Endothelial cell of umbilical vein (primary cell): Measurements from ENCODE around the gene AKAP6. TPM values are rescaled to one million over a fixed set of nuclear protein-coding genes. Genes with fewer than 3 reads are reported as not detected.

ENCODE experiments used
- BruUV-seq: library from RNA; stranded (reverse); fragments of 400-500 nt; replicated peaks from 2 replicates; lab custom pipeline; 2021; lab: Mats Ljungman, UMichigan
- CTCF ChIA-PET: fragments of 300-600, 350-600 bp; sonication (Branson Sonifier 250); formaldehyde crosslinking; loops from one replicate; lab custom pipeline; 2021; ENCODE audit warnings: antibody characterized with exemption, inconsistent platforms; lab: Charles Lee
- POLR2A ChIA-PET: fragments of 300-600, 350-600 bp; sonication (Branson Sonifier 250); formaldehyde crosslinking; loops from one replicate; lab custom pipeline; 2021; ENCODE audit warnings: antibody characterized with exemption, inconsistent platforms; lab: Charles Lee
- DNase-seq: peaks from one replicate; pipeline ENCODE4 v3.0.0-alpha.2; 2011; ENCODE audit warnings: low read depth, low spot score
- FAIRE-seq: peaks from 2 replicates; lab custom pipeline; 2011; peaks lifted over from hg19 to GRCh38; lab: Jason Lieb, UNC
- H2AFZ ChIP-seq: 2 replicates; pipeline ENCODE4 v1.6.0; 2012; ENCODE audit warnings: low read depth, low read length, control low read depth, inconsistent platforms
- H3K27ac ChIP-seq: 2 replicates; pipeline ENCODE4 v1.5.1; 2011; ENCODE audit warnings: low read depth, mild to moderate bottlenecking, control low read depth, low read length, moderate library complexity; ENCODE audit not compliant: insufficient read depth
- H3K27me3 ChIP-seq, 2 experiments: 2 replicates each; pipeline versions ENCODE4 v1.6.0 to v1.6.1; 2011; ENCODE audit warnings: low read length in 2 of 2, mixed read lengths in 1 of 2; ENCODE audit not compliant: control insufficient read depth in 2 of 2, insufficient read depth in 2 of 2
- H3K36me3 ChIP-seq, 2 experiments: 2 replicates in 1 of 2; 3 replicates in 1 of 2; pipeline ENCODE4 v1.5.1; 2011; ENCODE audit warnings: low read length in 2 of 2, mild to moderate bottlenecking in 1 of 2, moderate library complexity in 1 of 2; ENCODE audit not compliant: control insufficient read depth in 2 of 2, insufficient read depth in 2 of 2; ENCODE audit errors: extremely low read depth in 1 of 2
- H3K4me1 ChIP-seq: 3 replicates; pipeline ENCODE4 v1.5.1; 2011; ENCODE audit warnings: mild to moderate bottlenecking, low read length; ENCODE audit not compliant: control insufficient read depth, insufficient read depth; ENCODE audit errors: extremely low read depth
- H3K4me2 ChIP-seq: 2 replicates; pipeline ENCODE4 v1.6.1; 2011; ENCODE audit warnings: low read length, control low read depth, mixed read lengths; ENCODE audit not compliant: insufficient read depth
- H3K4me3 ChIP-seq, 3 experiments: fragments of 200-600 bp in 1 of 3; sonication (generic), shearing (Covaris generic) in 1 of 3; replicated peaks in 1 of 3; 2 replicates each; pipeline ENCODE4 v1.5.1; 2011 to 2016; ENCODE audit warnings: control low read depth in 3 of 3, low read length in 3 of 3, mild to moderate bottlenecking in 2 of 3, inconsistent platforms in 1 of 3, low read depth in 1 of 3, moderate library complexity in 1 of 3; ENCODE audit not compliant: insufficient read depth in 1 of 3
- H3K79me2 ChIP-seq: 2 replicates; pipeline ENCODE4 v1.6.0; 2012; ENCODE audit warnings: low read length, inconsistent platforms; ENCODE audit not compliant: control insufficient read depth, insufficient read depth
- H3K9ac ChIP-seq: replicated peaks from 2 replicates; pipeline ENCODE3; 2011; ENCODE audit warnings: low read length, control low read depth; ENCODE audit not compliant: insufficient read depth; ENCODE audit errors: extremely low read depth
- H3K9me1 ChIP-seq: replicated peaks from 3 replicates; pipeline ENCODE4 v1.6.0; 2011; ENCODE audit warnings: mild to moderate bottlenecking, low read length; ENCODE audit not compliant: control insufficient read depth, insufficient read depth; ENCODE audit errors: extremely low read depth
- H3K9me3 ChIP-seq: replicated peaks from 2 replicates; pipeline ENCODE4 v1.5.1; 2012; ENCODE audit warnings: low read length, inconsistent platforms; ENCODE audit not compliant: control insufficient read depth, insufficient read depth
- H4K20me1 ChIP-seq: replicated peaks from 2 replicates; pipeline ENCODE3; 2011; ENCODE audit warnings: mild to moderate bottlenecking, low read length; ENCODE audit not compliant: control insufficient read depth, insufficient read depth; ENCODE audit errors: extremely low read depth
- EZH2 ChIP-seq: IDR thresholded peaks from 2 replicates; pipeline ENCODE4 v1.6.1; 2012; ENCODE audit warnings: borderline replicate concordance, low read depth, mild to moderate bottlenecking, moderate library complexity, low read length, inconsistent platforms; ENCODE audit not compliant: severe bottlenecking
- FOS ChIP-seq: IDR thresholded peaks from 2 replicates; pipeline ENCODE4 v1.6.1; 2011; ENCODE audit warnings: mild to moderate bottlenecking, low read length, moderate library complexity, borderline replicate concordance; ENCODE audit not compliant: insufficient read depth
- GATA2 ChIP-seq: IDR thresholded peaks from 2 replicates; pipeline ENCODE4 v1.7.0; 2011; ENCODE audit warnings: low read depth, mild to moderate bottlenecking, moderate library complexity, mixed read lengths, low read length; ENCODE audit not compliant: insufficient read length, insufficient read depth
- JUN ChIP-seq: IDR thresholded peaks from 2 replicates; pipeline ENCODE4 v1.6.1; 2011; ENCODE audit warnings: borderline replicate concordance, low read depth; ENCODE audit not compliant: insufficient read length, insufficient read depth
- MYC ChIP-seq: IDR thresholded peaks from one replicate; pipeline ENCODE4 v1.6.1; 2011; ENCODE audit warnings: mild to moderate bottlenecking, low read depth, low read length
- POLR2A ChIP-seq: IDR thresholded peaks from 2 replicates; pipeline ENCODE4 v1.6.1; 2012; ENCODE audit warnings: low read depth, mild to moderate bottlenecking, control low read depth, low read length
- POLR2AphosphoS5 ChIP-seq: IDR thresholded peaks from 2 replicates; pipeline ENCODE4 v1.6.1; 2012; ENCODE audit warnings: low read depth, mild to moderate bottlenecking, control low read depth, low read length, moderate library complexity; ENCODE audit not compliant: insufficient read depth
- dilution Hi-C: fragments of 300-500 bp; cut with MboI; formaldehyde crosslinking; loops from one replicate; pipeline ENCODE4 v1.15.0; 2019; ENCODE audit warnings: low sequenced_read_pairs; ENCODE audit not compliant: extremely low pct_ligation_motif_present
- intact Hi-C: fragments of 100-400 bp; cut with micrococcal nuclease; formaldehyde crosslinking; loops from one replicate; pipeline ENCODE4 v1.10.0; 2022
- polyA plus RNA-seq, 4 experiments: library from polyadenylated mRNA; depleted of rRNA in 3 of 4; stranded (reverse) in 3 of 4; unstranded in 1 of 4; fragments of >200 nt; gene quantifications; 2 replicates each; pipeline versions ENCODE4 v1.2.1 to v1.2.3, GENCODE V29; 2011 to 2012; ENCODE audit warnings: missing spikeins in 1 of 4
- total RNA-seq: library from RNA; stranded (reverse); gene quantifications from 2 replicates; pipeline ENCODE4 v1.2.3, GENCODE V29; 2021
- TF ChIP-seq, protein P1 (sequence below), 2 donors: IDR thresholded peaks; 1 replicate in 1 of 2; 2 replicates in 1 of 2; pipeline ENCODE4 v1.5.1; 2011; ENCODE audit warnings: low read length in 2 of 2, mild to moderate bottlenecking in 2 of 2, moderate library complexity in 2 of 2, control low read depth in 1 of 2, inconsistent platforms in 1 of 2, low read depth in 1 of 2; ENCODE audit not compliant: insufficient read depth in 1 of 2; ENCODE audit errors: extremely low read depth in 1 of 2
- TF ChIP-seq, protein P2 (sequence below): IDR thresholded peaks from 2 replicates; pipeline ENCODE4 v1.6.1; 2011; ENCODE audit not compliant: insufficient read depth, insufficient read length

Gene AKAP6
- total and polyA plus RNA-seq, 2 donors (not counting 3 experiments of a cell fraction or from before 2014, with no cell fraction given), result 0.03 to 0.49 TPM

DNA sequence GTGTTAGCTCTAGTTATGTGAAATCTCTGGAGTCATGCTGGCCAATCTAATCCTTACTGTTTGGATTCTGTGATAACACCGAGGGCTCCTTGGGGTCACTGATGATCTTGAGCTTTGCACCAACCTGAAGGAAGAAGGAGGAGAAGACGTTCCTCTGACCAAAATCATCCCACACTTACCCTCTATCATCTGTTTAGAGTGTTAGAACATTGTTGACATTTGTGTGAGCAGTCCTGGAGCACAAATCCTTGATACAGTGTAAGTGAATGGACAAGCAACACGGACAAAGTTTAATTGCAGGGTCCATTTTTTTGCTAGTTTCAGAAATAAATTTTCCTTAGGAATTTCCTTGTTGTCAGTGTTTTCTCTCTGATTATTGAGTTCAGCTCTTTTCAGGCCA is 181.7 kb downstream of the AKAP6 start:
- H3K79me2 ChIP-seq, result no peaks in the 10 kb centered on the region
- H2AFZ ChIP-seq, result peak overlapping the region; percentile 72
- H3K9ac ChIP-seq, result no peak overlapping the region
- peaks cover 25% of the 10 kb centered on the region for H3K4me1 ChIP-seq
- no TSS peak for BruUV-seq
- no peak overlapping the region for H3K4me2 ChIP-seq
- H3K27ac ChIP-seq, result no peak overlapping the region
- no peak for TF ChIP-seq FOS
- no peak for TF ChIP-seq POLR2AphosphoS5
- no peak for TF ChIP-seq JUN
- TF ChIP-seq, protein P1, sequence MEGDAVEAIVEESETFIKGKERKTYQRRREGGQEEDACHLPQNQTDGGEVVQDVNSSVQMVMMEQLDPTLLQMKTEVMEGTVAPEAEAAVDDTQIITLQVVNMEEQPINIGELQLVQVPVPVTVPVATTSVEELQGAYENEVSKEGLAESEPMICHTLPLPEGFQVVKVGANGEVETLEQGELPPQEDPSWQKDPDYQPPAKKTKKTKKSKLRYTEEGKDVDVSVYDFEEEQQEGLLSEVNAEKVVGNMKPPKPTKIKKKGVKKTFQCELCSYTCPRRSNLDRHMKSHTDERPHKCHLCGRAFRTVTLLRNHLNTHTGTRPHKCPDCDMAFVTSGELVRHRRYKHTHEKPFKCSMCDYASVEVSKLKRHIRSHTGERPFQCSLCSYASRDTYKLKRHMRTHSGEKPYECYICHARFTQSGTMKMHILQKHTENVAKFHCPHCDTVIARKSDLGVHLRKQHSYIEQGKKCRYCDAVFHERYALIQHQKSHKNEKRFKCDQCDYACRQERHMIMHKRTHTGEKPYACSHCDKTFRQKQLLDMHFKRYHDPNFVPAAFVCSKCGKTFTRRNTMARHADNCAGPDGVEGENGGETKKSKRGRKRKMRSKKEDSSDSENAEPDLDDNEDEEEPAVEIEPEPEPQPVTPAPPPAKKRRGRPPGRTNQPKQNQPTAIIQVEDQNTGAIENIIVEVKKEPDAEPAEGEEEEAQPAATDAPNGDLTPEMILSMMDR (IDR thresholded peaks at IDR 0.05; ENCODE audit: extremely low read depth in 1 of 2, insufficient read depth in 1 of 2, low read depth in 1 of 2, low read length in 2 of 2), result no peak
- TF ChIP-seq MYC, result no peak
- TF ChIP-seq, protein P2, sequence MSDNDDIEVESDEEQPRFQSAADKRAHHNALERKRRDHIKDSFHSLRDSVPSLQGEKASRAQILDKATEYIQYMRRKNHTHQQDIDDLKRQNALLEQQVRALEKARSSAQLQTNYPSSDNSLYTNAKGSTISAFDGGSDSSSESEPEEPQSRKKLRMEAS, result no peak
- TF ChIP-seq GATA2, result no peak
- no peak for TF ChIP-seq POLR2A
- no peak for TF ChIP-seq EZH2
- no peaks in the 10 kb centered on the region for H4K20me1 ChIP-seq
- H3K27me3 ChIP-seq, result no peaks in the 10 kb centered on the region
- ChIA-PET CTCF (interaction anchor here (3.3 kb wide), 1 partner anchor 41 kb away, joined by 17 read pairs; no protein-coding TSS in a partner anchor), POLR2A (no interaction called here)
- H3K9me1 ChIP-seq, result no peaks in the 10 kb centered on the region
- no peaks in the 10 kb centered on the region for H3K36me3 ChIP-seq
- no peak for DNase-seq
- no peaks in the 10 kb centered on the region for H3K9me3 ChIP-seq
- dilution Hi-C loops (no loop called here), intact Hi-C loops (loop anchor here (1.0 to 5.0 kb wide), 3 partner anchors 14 to 434 kb away; partner anchors contain the start of gene ARHGAP5)
- FAIRE-seq, result no peak
- no peak overlapping the region for H3K4me3 ChIP-seq
